Heart left ventricle (tissue), 16 donors: ENCODE measurements around the gene WWOX. TPM values are rescaled to one million over a fixed set of nuclear protein-coding genes. Genes with fewer than 3 reads are reported as not detected.

Source experiments
- ATAC-seq, 4 donors: fragments of 200-7000 bp; cut with Tn5 transposase; one replicate each; pipeline ENCODE4 v1.9.1; 2020 to 2022; ENCODE audit warnings: moderate library complexity in 4 of 4, mild to moderate bottlenecking in 3 of 4, moderate number of reproducible peaks in 1 of 4
- DNase-seq, 5 donors: peaks; one replicate each; pipeline ENCODE4 v3.0.0-alpha.2; 2020
- H3K27ac ChIP-seq, 12 donors: fragments of 200-600 bp; sonication (generic) in 4 of 12; one replicate each; pipeline versions ENCODE4 v1.5.0 to v1.8.0; 2016 to 2022; ENCODE audit warnings: mild to moderate bottlenecking in 2 of 12
- H3K27me3 ChIP-seq, 9 donors: fragments of 200-600 bp; sonication (generic) in 2 of 9; one replicate each; pipeline versions ENCODE4 v1.5.1 to v1.8.0; 2016 to 2022; ENCODE audit warnings: mild to moderate bottlenecking in 3 of 9
- H3K36me3 ChIP-seq, 9 donors: fragments of 200-600 bp; sonication (generic) in 2 of 9; one replicate each; pipeline versions ENCODE4 v1.5.0 to v1.8.0; 2018 to 2022; ENCODE audit warnings: mild to moderate bottlenecking in 2 of 9
- H3K4me1 ChIP-seq, 12 donors: fragments of 200-600 bp; sonication (generic) in 4 of 12; one replicate each; pipeline versions ENCODE4 v1.5.0 to v1.8.0; 2016 to 2022; ENCODE audit warnings: mild to moderate bottlenecking in 3 of 12
- H3K4me3 ChIP-seq, 12 donors: fragments of 200-600 bp; sonication (generic) in 4 of 12; one replicate each; pipeline versions ENCODE4 v1.5.0 to v1.8.0; 2017 to 2022; ENCODE audit warnings: mild to moderate bottlenecking in 9 of 12, moderate library complexity in 4 of 12
- H3K9me3 ChIP-seq, 12 donors: fragments of 200-600 bp; sonication (generic) in 4 of 12; one replicate each; pipeline versions ENCODE4 v1.5.0 to v1.8.0; 2016 to 2022; ENCODE audit warnings: mild to moderate bottlenecking in 1 of 12
- POLR2A ChIP-seq, 2 donors: fragments of 450-650 bp; IDR thresholded peaks; one replicate each; pipeline ENCODE4 v1.6.1; 2017; ENCODE audit warnings: antibody characterized with exemption in 2 of 2, mild to moderate bottlenecking in 2 of 2, moderate library complexity in 2 of 2
- WGBS, 4 donors: extraction: QIAGEN DNeasy Blood & Tissue Kit in 2 of 4; methylation state at CpG; one replicate each; pipeline versions ENCODE4 v1.1.5 to v1.1.7; 2013 to 2018; 5-methylcytosine and 5-hydroxymethylcytosine counted together
- intact Hi-C, 10 donors: fragments of 100-400 bp; cut with DNase I; formaldehyde crosslinking; loops; one replicate each; pipeline versions ENCODE4 v1.11.1 to v1.14.2; 2022
- polyA plus RNA-seq, 2 donors: library from polyadenylated mRNA; stranded (reverse); fragments of 200-250 nt; gene quantifications; one replicate each; pipeline ENCODE4 v1.2.3, GENCODE V29; 2013
- total RNA-seq, 9 donors: library from RNA; depleted of rRNA in 2 of 9; stranded (reverse); fragments of >200 nt in 2 of 9; fragmentation: NEBNext Ultra II Directional in 3 of 9; extraction: Animal tissue kit (Norgen Biotek cat#: 25700) in 3 of 9; gene quantifications; one replicate each; pipeline versions ENCODE4 v1.1.0 to v1.2.4, GENCODE V29; 2016 to 2023
- TF ChIP-seq, protein P1 (sequence below), 12 donors: fragments of 200-600 bp; sonication (generic) in 4 of 12; IDR thresholded peaks; one replicate each; pipeline versions ENCODE4 v1.5.0 to v1.8.0; 2018 to 2022; ENCODE audit warnings: antibody characterized with exemption in 12 of 12, mild to moderate bottlenecking in 5 of 12
- donor health status: ischemic (EF 13 %, LVEDD 7.1; RV severe dilation, severe dysfunction).
- donor health status: healthy with polysubstance abuse.
- donor health status: DM: no; HTN: yes; CAD: no.
- donor health status: DM: no; HTN: no; CAD: no.
- donor health status: ischemic (EF 25% LVEDD 6.9; RV normal size, moderate dysfunction).
- donor health status: ischemic (EF 25% LVEDD 5.7; RV mildly dilated, moderate dysfunction).
- donor health status: healthy.
- donor health status: DM: yes; HTN: yes; CAD: no.
- donor health status: ischemic (EF 35%, LVEDD 5.7; RV mildly dilated, moderate dysfunction).
- donor health status: nonischemic (EF 11% LVEDD 7.7; RV severe dilation, severe dysfunction).
- donor health status: DM: yes; HTN: yes; CAD: no.
- donor health status: PGD.
- donor health status: ischemic (EF 29% LVEDD 5.4; RV normal size, mild dysfunction).
- donor health status: nonischemic (EF 23%, LVEDD 6.1; RV moderate dilation, normal function).

Gene WWOX
- total and polyA plus RNA-seq, 11 donors = 4.3 to 18.3 (median 9.1) TPM

DNA sequence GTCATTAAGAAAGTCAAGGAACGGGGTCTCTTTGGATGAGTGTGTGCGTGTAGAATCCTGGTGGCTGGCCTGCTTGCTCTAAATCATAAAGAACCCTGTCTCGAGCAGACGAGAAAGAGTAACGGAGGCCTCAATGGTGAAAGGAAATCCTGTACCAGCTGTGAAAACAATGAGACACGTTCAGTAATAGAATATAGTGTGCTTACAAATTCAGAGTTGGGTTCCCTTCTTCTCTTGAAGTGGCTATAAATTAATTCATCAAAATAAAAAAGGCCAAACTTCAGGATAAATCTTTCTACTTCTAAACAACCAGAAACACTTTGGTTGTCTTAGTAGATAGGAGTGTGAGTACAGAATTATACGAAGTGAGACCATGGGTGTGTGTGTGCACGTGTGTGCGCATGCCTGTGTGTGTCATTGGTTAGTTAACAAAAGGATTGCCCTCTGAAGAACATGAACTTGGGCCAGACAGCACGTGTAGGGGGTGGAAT, 48.5 kb downstream of the WWOX start:
- DNase-seq = no peak
- intact Hi-C loops = no loop called here
- no peak for ATAC-seq
- TF ChIP-seq, protein P1, sequence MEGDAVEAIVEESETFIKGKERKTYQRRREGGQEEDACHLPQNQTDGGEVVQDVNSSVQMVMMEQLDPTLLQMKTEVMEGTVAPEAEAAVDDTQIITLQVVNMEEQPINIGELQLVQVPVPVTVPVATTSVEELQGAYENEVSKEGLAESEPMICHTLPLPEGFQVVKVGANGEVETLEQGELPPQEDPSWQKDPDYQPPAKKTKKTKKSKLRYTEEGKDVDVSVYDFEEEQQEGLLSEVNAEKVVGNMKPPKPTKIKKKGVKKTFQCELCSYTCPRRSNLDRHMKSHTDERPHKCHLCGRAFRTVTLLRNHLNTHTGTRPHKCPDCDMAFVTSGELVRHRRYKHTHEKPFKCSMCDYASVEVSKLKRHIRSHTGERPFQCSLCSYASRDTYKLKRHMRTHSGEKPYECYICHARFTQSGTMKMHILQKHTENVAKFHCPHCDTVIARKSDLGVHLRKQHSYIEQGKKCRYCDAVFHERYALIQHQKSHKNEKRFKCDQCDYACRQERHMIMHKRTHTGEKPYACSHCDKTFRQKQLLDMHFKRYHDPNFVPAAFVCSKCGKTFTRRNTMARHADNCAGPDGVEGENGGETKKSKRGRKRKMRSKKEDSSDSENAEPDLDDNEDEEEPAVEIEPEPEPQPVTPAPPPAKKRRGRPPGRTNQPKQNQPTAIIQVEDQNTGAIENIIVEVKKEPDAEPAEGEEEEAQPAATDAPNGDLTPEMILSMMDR (IDR thresholded peaks at IDR 0.05) = no peak
- TF ChIP-seq POLR2A (IDR thresholded peaks at IDR 0.05) = no peak
- no peaks in the 10 kb centered on the region for H3K36me3 ChIP-seq
- 63 to 78% (median 69%) methylated on average over 10 of the region's 10 CpGs for WGBS, 4 donors
- H3K4me1 ChIP-seq = peaks cover 0 to 3% (median 0%) of the 10 kb centered on the region in 12 donors
- H3K27ac ChIP-seq = no peak overlapping the region
- no peak overlapping the region for H3K4me3 ChIP-seq
- no peaks in the 10 kb centered on the region for H3K9me3 ChIP-seq
- no peaks in the 10 kb centered on the region for H3K27me3 ChIP-seq

DNA sequence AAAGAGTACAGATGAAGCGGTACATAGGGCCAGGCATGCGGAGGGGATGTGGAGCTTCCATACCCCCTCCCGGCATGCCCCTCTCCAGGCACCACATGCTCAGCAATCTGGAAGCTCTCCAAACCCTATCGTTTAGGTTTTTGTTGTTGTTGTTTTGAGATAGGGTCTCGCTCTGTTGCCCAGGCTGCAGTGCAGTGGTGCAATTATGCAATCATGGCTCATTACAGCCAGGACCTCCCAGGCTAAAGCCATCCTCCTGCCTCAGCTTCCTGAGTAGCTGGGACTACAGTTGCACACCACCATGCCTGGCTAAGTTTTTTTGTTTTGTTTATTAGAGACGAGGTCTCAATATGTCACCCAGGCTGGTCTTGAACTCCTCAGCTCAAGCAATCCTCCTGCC, 50.8 kb downstream of the WWOX start:
- TF ChIP-seq, protein P1 (IDR thresholded peaks at IDR 0.05) = no peak
- ATAC-seq (no peak), DNase-seq (no peak)
- Histone ChIP-seq H3K27ac (no peak overlapping the region), H3K36me3 (no peaks in the 10 kb centered on the region), H3K9me3 (no peaks in the 10 kb centered on the region), H3K4me3 (no peak overlapping the region), H3K27me3 (no peaks in the 10 kb centered on the region), H3K4me1 (no peaks in the 10 kb centered on the region)
- intact Hi-C loops = no loop called here
- WGBS, 4 donors = 84 to 95% (median 88%) methylated on average over 6 of the region's 6 CpGs

DNA sequence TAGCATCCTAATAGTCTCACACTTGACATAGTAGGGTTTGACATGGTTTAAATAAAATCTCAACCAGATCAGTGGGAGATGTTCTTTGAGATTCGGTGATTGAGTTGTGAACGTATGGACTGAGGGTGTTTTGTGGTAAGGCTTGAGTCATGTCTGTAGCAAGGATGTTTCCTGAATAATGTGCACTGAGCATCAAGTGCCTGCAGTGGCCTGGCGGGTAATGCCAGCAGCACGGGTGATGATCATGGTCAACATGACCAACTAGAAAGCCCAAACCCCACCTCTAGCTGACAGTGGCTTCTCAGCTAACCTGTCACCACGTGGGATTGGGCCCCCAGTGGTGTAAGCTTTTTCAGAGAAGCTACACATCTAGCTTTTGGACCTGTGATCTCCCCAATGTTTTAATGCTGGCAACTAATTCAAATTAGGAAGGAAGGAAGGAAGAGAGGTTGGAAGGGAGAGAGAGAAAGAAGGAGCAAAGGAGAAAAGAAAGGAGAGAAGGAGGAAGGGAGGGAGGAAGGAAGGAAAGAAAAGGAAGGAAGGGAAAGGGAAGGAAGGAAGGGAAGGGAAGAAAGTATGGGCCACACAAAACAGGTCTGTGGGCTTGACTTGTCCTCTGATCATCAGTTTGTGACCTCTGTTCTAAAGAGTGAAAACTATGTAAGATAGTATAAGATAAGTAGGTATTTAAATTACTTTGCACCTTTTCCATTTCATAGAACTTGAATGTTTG, 55.4 kb downstream of the WWOX start:
- no peak for ATAC-seq
- no peaks in the 10 kb centered on the region for H3K4me1 ChIP-seq
- intact Hi-C loops = no loop called here
- no peaks in the 10 kb centered on the region for H3K27me3 ChIP-seq
- peaks cover 0 to 12% (median 0%) of the 10 kb centered on the region in 12 donors for H3K9me3 ChIP-seq
- H3K36me3 ChIP-seq = no peaks in the 10 kb centered on the region
- no peak overlapping the region for H3K27ac ChIP-seq
- TF ChIP-seq, protein P1 (IDR thresholded peaks at IDR 0.05) = no peak
- no peak overlapping the region for H3K4me3 ChIP-seq
- whole genome bisulfite sequencing, 4 donors = 66 to 86% (median 78%) methylated on average over 5 of the region's 5 CpGs
- no peak for DNase-seq

DNA sequence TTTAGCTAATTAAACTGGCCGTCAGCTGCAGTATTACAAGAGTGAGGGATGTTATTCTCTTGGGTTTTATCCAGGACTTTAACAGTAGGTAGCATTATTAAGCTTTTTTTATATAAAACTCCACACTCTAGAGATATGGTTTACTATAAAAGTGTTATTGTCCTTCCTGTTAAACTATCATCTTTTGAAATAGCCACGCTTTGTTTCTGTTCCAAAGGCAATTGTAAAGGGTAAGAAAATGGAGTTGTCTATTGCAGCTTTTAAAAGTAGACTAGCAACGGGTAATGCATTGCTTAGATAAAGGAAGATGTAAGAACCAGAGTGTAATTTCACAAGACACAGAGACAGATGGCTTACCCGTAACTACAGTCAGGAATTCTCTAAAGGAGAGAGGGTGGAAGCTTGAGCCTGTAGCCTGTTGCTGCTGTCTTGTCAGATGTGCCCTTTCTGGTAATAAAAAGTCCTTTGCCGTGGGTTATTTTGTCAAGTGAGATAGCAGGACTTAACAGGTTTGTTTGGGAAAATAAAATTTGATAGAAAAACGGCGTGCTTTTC, 56.4 kb downstream of the WWOX start:
- no peak for TF ChIP-seq POLR2A (IDR thresholded peaks at IDR 0.05)
- TF ChIP-seq, protein P1 (IDR thresholded peaks at IDR 0.05) = no peak
- WGBS, 4 donors = 65 to 69% (median 68%) methylated on average over 7 of the region's 7 CpGs

More for the DNA sequence above, 56.4 kb downstream of the WWOX start:
- DNase-seq (no peak), ATAC-seq (no peak)
- Histone ChIP-seq H3K27me3 (no peaks in the 10 kb centered on the region), H3K27ac (no peak overlapping the region), H3K4me1 (no peaks in the 10 kb centered on the region), H3K36me3 (no peaks in the 10 kb centered on the region), H3K9me3 (peaks cover 0 to 22% (median 4%) of the 10 kb centered on the region in 12 donors), H3K4me3 (no peak overlapping the region)
- intact Hi-C loops = no loop called here
